Neural crest cell (in vitro differentiated cells): ENCODE results near the gene GRXCR2. TPM values are rescaled to one million over a fixed set of nuclear protein-coding genes. Genes with fewer than 3 reads are reported as not detected.

Experiments used
- DNase-seq: peaks from one replicate; pipeline ENCODE4 v3.0.0; 2021; ENCODE audit warnings: low read depth, mixed read lengths, low spot score
- H3K27ac Mint-ChIP-seq: one replicate; pipeline ENCODE4 v1.8.0; 2021; ENCODE audit warnings: mild to moderate bottlenecking, mixed read lengths; ENCODE audit not compliant: unreplicated experiment
- H3K27me3 Mint-ChIP-seq: 2 replicates; pipeline ENCODE4 v1.8.0; 2021; ENCODE audit warnings: low read depth, mild to moderate bottlenecking, mixed read lengths
- H3K36me3 Mint-ChIP-seq: 2 replicates; pipeline ENCODE4 v1.8.0; 2021; ENCODE audit warnings: low read depth, mild to moderate bottlenecking, mixed read lengths
- H3K4me1 Mint-ChIP-seq: 2 replicates; pipeline ENCODE4 v1.8.0; 2021; ENCODE audit warnings: mixed read lengths
- H3K4me3 Mint-ChIP-seq: one replicate; pipeline ENCODE4 v1.8.0; 2021; ENCODE audit warnings: mild to moderate bottlenecking, mixed read lengths
- H3K9me3 Mint-ChIP-seq: 2 replicates; pipeline ENCODE4 v1.8.0; 2021; ENCODE audit warnings: mixed read lengths
- long read RNA-seq: library from polyadenylated mRNA; unstranded; transcript quantifications from one replicate; pipeline ENCODE4 v2.0.0, GENCODE V29; 2020
- total RNA-seq: library from RNA; stranded (reverse); gene quantifications from 2 replicates; pipeline ENCODE4 v1.2.1, GENCODE V29; 2021
- TF ChIP-seq, protein P1 (sequence below): fragments of 200-600 bp; sonication (generic); conservative IDR thresholded peaks from 2 replicates; pipeline ENCODE4 v1.5.0; 2021; ENCODE audit warnings: antibody characterized with exemption, mild to moderate bottlenecking

The GRXCR2 gene
- total RNA-seq = not detected in 2 replicates
- long read RNA-seq = 0 reads

DNA sequence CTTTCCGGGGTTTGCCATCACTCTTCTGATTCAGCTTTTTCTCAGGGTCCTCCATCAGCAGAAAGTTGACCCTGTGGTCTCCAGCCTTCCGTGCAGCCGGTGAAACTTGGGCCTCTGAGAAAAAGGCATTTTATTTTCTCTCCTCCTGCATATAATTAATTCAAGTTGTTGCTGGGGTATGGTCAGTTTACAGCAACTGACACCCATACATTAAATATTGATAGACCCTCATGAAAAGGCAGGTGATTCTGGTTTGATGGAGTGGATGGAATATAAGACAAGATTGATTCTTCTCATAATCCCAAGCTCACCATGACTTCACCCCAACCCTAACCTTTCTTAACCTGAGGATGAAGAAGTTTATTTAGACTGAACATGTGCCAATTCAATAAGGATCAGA is at the start of gene GRXCR2:
TSS of gene GRXCR2 (minus strand) at position 101 of the 400 bp plus-strand sequence. CDS start at position 55, 46 bp downstream.
- no peak for DNase-seq
- H3K27me3 Mint-ChIP-seq = no peaks in the 10 kb centered on the region
- TF ChIP-seq, protein P1, sequence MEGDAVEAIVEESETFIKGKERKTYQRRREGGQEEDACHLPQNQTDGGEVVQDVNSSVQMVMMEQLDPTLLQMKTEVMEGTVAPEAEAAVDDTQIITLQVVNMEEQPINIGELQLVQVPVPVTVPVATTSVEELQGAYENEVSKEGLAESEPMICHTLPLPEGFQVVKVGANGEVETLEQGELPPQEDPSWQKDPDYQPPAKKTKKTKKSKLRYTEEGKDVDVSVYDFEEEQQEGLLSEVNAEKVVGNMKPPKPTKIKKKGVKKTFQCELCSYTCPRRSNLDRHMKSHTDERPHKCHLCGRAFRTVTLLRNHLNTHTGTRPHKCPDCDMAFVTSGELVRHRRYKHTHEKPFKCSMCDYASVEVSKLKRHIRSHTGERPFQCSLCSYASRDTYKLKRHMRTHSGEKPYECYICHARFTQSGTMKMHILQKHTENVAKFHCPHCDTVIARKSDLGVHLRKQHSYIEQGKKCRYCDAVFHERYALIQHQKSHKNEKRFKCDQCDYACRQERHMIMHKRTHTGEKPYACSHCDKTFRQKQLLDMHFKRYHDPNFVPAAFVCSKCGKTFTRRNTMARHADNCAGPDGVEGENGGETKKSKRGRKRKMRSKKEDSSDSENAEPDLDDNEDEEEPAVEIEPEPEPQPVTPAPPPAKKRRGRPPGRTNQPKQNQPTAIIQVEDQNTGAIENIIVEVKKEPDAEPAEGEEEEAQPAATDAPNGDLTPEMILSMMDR = no peak
- H3K4me3 Mint-ChIP-seq = no peak within 1 kb of the TSS
- peaks cover 3% of the 10 kb centered on the region for H3K9me3 Mint-ChIP-seq
- H3K4me1 Mint-ChIP-seq = no peaks in the 10 kb centered on the region
- H3K27ac Mint-ChIP-seq = no peak within 1 kb of the TSS
- no peaks in the 10 kb centered on the region for H3K36me3 Mint-ChIP-seq

DNA sequence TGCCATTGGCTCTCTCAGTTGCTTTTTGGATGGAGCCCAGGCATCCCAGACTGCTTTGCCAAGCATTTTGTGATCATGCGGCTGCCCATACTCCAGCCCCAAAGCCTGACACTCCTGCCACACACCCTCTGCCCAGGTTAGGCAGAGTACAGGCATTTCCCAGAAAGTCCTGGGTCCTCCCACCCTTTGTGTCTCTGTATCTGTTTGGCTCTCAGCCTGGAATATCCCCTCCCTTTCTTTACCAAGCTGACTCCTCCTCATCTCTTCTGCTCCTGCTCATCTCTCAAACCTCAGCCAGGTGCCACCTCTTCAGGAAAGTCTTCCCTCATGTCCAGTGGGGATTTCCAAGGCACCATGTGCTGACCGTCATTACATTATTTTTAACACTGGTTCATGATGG is 49.2 kb upstream of the GRXCR2 start:
- DNase-seq = no peak

DNA sequence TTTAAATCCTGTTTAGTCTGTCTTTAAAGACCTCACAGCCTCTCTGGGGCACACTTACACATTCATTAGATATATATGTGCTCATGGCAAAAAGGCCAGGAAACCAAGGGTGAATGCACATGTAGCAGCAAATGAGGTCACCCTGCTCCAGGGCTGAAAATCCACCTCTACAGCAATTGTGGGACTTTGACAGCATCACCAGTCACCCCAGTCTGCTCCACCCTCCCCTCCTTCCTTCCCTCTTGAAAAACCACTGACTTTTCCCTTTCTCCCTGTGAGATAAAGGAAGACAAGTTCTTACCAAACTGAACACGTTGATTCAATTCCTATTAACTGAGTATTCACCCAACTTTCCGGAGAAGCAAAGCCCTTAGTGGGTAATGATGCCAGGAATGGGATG is 48.4 kb upstream of the GRXCR2 start:
- H3K27me3 Mint-ChIP-seq = no peaks in the 10 kb centered on the region
- TF ChIP-seq, protein P1 = no peak
- no peak overlapping the region for H3K4me3 Mint-ChIP-seq
- no peak for DNase-seq
- H3K4me1 Mint-ChIP-seq = peaks cover 19% of the 10 kb centered on the region
- no peak overlapping the region for H3K27ac Mint-ChIP-seq
- H3K9me3 Mint-ChIP-seq = peaks cover 3% of the 10 kb centered on the region
- H3K36me3 Mint-ChIP-seq = no peaks in the 10 kb centered on the region

More for the DNA sequence above, 49.2 kb upstream of the GRXCR2 start:
- no peak overlapping the region for H3K27ac Mint-ChIP-seq
- H3K4me3 Mint-ChIP-seq = no peak overlapping the region
- TF ChIP-seq, protein P1 = no peak
- H3K9me3 Mint-ChIP-seq = peaks cover 3% of the 10 kb centered on the region
- no peaks in the 10 kb centered on the region for H3K36me3 Mint-ChIP-seq
- H3K4me1 Mint-ChIP-seq = peaks cover 10% of the 10 kb centered on the region
- H3K27me3 Mint-ChIP-seq = no peaks in the 10 kb centered on the region

- TF ChIP-seq, protein P1 = no peak
- Mint-ChIP-seq H3K4me3 (no peak overlapping the region), H3K4me1 (peaks cover 24% of the 10 kb centered on the region), H3K27me3 (no peaks in the 10 kb centered on the region), H3K9me3 (peaks cover 3% of the 10 kb centered on the region), H3K36me3 (no peaks in the 10 kb centered on the region), H3K27ac (no peak overlapping the region)
- no peak for DNase-seq
Measured at GRCh38 chr5:145920542-145921210, 47.9 kb upstream of the GRXCR2 start.

DNA sequence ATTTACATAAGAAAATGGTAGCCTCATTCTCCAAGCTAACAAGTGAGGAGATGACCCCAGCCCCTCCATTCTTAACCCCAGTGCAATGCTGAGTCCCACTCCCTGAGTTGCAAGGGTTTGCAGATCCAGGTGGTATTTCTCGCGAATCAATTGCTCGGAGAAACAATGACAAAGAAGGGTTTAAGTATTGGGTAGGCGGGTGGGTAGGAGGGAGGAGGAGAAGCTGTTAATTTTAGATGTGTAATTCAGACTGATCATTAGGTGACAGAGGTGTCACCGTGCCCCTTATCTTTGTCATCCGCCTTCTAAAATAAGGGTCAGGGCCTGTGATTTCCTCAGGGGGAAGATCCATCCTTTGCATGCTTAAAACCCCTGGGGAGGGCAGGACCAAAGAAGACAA is 46.6 kb upstream of the GRXCR2 start:
- Mint-ChIP-seq H3K27ac (no peak overlapping the region), H3K27me3 (no peaks in the 10 kb centered on the region), H3K9me3 (peaks cover 3% of the 10 kb centered on the region), H3K4me1 (peaks cover 22% of the 10 kb centered on the region), H3K4me3 (no peak overlapping the region), H3K36me3 (no peaks in the 10 kb centered on the region)
- DNase-seq = no peak
- TF ChIP-seq, protein P1 = no peak
